Stimulated activated CD4-positive, alpha-beta T cell treated with anti-CD3 and anti-CD28 coated beads, Interleukin-4, amount 100 ng/mL, for 4 hours (primary cell): ENCODE measurements around the gene AIFM1.
"Not testable (repeated sequence)": the region's sequence is repeated elsewhere in the genome, so short reads cannot be mapped to it uniquely, and the experiment has no call there.

ENCODE experiments used
- DNase-seq, 2 experiments: peaks; one replicate each; pipeline ENCODE4 v3.0.0-alpha.2; 2020

Gene AIFM1

DNA sequence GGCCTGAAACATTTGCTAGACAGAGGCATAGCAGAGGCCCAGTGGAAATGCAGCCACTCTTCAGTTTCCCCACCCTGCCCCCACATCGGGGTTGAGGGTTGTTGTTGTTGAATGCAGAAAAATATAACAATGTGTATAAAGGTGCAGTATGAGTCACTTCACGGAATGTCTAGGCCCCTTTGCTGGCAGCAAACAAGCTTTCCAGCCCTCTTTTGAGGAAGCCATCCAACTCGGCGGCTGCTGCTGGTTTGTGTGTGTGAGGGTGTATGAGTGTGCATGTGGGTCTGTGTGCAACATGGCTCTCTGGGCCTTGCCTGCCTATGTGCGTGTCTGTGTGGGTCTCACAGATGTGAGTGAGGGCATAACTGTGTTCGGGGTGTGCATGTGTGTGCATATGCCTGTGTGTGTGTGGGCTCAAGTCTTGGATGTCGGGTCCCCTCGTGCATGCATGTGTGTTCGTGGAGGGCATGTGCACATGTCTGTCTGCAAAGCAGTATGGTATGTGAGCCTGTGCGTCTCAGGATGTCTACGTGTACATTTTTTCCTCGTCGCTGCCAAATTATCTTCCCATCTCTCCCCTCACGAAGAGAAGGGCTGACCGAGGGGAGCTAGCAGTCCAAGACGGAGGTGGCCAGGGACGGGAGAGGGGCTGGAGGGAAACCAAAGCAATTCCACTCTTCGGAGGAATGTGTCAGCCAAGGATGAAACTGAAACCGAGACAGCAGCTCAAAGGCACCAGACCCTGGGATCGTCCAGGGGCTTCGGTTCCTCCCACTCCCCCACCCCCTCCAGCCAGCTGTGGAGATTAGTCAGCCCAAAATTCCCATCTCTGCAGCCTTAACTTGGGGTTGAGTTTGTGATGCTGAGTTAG, 47.0 kb downstream of the AIFM1 start:
- no peak for DNase-seq

DNA sequence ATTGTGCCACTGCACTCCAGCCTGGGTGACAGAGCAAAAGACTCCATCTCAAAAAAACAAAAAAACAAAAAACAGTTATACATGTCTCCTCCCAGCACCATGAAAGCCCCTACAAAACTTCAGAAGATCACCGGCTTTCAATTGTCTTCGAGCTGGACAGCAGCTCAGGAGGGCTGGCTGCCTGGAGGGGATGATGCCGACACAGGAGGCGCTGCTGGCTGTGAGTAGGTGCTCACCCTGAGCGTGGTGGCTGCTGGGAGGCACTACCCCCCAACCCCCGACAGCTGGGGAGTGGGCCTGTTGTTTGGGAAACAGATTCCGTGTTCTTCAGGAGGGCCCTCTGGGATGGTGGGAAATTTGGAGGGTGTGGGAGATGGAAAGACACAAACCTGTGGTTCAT, 48.5 kb downstream of the AIFM1 start:
- no peak for DNase-seq

DNA sequence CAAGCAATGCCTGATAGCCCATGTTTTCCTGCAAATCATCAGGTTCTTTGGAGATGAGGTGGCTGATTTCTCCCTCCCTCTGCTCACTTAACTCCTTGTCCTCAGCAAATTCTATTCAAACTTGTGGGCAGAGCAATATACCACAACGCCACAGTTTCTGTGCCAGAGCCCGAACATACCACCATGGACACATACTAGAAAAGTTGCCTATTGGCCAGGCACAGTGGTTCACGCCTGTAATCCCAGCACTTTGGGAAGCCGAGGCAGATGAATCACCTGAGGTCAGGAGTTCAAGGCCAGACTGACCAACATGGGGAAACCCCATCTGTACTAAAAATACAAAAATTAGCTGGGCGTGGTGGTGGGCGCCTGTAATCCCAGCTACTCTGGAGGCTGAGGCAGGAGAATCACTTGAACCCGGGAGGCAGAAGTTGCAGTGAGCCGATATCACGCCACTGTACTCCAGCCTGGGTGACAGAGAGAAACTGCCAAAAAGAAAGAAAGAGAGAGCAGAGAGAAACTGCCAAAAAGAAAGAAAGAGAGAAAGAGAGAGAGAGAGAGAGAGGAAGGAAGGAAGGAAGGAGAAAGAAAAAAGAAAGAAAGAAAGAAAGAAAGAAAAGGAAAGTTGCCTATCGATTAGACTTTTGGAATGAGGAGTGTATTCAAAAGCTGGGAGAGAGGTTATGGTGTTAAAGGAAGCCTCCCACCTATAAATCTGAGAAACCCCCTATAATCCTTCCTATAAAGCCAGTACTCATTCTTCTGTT, 50.3 kb downstream of the AIFM1 start:
- DNase-seq, result not testable (repeated sequence)

DNA sequence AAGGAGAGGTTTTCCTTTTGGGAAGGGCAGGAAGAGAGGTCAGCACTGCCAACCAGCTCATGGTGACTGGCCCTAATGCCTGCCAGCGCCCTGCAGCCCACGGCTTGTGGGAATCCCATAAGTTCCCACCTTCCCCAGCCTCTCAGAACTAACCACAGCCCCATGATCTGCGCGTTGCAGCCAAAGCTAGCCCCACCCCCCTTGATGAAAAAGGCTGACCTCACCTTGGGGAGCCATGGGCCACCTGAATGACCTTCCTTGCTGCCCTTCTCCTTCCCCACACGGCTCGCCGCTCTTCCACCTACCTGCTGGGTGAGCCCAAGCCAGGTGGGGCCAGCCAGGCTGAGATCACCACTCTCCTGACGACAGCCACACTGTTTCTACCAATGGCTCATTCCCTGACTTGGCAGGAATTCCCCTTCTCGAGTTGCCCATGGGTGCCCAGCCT, 51.5 kb downstream of the AIFM1 start:
- no peak for DNase-seq

DNA sequence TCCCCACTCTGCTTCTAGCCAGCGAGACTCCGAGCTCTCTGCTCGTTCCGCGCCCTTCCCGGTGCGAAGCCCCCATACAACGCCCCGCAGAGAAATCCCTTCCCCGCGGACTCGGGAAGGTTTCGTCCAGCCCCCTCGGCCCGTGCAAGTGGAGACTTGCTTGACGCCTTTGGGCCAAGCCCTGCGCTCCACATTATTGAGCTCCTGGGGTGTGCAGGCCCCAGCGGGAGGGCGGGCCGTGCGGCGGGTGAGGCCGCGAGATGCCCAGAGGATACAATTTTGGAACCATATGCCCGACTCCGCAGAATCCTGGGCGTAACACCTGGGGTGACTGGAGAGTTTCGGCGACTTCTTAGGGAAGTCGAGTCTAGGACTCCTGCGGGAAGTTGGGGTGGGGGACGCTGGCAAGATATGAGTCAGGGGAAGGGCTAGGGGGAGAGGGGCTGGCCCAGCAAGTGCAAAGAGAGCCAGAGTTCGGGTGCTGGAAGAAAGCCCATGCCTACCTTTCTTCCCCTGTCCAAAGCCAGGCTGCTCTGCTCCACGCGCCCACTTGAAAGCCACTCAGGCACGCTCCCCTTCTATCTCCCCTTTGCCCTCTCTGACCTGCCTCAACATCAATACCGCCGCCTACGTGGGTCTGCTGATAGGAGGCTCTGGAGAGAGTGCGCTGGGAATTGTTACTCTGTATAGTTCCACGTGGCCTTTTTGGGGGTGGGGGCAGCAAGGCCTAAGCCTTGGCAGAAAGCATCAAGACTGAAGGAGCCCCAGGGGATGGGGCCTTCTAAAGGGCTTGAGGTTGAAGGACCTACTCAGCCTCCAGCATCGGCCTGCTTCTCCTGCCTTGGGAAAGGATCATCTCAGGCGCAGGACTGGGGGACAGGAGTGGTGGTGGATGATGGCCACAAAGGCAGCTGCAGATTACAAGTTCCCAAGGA, 54.2 kb downstream of the AIFM1 start:
- DNase-seq, result no peak

DNA sequence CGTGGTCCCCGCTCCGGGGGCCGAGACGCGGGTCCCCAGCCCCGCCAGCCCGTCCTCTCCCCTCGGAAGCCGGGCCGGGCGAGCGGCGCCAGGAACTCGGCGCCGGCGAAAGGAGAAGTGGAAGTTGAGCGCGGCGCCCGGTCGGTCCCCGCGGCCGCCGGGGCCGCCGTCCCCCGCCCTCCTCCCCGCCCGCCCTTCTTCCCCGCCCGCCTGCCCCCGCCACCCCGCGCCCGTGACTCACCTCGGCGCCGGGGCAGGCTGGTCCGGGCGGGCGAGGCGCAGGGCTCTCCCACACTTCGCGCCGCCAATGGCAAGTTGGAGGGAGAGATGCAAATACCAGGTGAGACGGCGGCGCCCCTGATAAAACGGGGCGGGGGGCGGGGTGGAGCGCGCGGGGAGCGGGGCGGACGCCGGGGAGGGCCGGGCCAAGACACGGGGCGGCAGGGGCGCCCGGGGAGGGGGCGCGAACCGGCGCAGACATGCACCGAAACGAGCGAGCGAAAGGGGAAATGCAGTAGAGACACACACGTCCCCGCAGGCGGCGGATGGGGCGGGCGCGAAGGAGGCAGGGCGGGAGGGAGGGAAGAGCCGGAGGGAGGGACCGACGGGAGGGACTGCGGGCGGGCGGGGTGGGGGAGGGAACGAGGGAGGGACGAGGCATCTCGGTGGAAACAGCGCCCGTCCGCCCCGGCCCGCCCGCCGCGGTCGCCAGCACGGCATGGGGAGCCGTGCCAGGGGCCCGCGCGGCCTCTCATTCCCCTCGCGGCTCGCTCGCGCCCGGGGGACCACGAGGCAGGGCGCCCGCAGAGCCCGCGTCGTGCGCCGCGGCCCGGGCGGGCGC, 55.0 kb downstream of the AIFM1 start, which contains the start of gene ELF4:
ELF4 (minus strand) TSS at position 119 of the 841 bp plus-strand sequence. CDS start 29,167 bp downstream, outside the sequence.
- peak; percentile 54 to 64 for DNase-seq

DNA sequence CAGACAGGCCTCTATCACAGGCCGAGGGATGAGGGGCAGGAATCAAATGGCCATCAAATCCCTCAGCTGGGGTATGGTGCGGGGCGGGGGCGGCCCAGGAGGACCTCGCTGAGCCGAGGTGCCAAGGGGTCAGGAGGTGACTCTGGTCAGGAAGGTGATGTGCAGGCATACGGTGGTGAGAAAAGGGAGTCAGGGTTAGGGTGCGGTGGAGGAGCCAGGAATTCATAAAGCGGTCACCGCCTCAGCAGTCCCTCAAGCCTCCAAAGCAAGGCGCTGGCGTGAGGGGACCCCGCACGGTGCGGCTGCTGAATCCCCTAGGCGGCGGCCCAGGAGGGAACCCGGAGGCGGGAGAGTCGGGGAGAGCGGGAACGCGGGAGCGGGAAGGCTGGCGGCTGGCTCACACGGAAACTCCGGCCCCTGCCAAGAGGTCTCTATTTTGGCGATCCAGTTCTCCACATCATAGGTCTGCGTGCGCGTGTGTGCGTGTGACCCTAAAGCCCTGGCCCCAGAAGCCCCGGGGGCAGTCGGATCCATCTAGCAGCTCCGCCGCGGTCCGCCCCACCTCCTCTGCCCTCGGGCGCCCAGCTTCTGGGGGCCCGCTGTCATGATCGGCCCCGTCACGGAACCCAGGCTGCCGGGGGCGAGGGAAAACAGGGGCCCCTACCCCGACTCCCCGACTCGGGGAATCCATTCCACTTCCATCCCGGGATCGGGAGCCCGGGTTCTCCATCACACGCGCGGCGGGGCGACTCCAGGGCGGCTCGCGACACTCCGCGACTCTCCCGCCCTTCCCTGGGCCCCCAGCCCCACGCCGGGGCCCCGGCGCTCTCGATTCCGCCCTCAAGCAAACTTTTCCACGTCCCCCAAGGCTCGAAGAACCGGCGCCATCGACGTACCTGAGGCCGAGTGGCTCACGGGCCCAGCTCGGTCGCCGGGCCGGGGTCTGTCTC, 55.9 kb downstream of the AIFM1 start:
- DNase-seq, result no peak

DNA sequence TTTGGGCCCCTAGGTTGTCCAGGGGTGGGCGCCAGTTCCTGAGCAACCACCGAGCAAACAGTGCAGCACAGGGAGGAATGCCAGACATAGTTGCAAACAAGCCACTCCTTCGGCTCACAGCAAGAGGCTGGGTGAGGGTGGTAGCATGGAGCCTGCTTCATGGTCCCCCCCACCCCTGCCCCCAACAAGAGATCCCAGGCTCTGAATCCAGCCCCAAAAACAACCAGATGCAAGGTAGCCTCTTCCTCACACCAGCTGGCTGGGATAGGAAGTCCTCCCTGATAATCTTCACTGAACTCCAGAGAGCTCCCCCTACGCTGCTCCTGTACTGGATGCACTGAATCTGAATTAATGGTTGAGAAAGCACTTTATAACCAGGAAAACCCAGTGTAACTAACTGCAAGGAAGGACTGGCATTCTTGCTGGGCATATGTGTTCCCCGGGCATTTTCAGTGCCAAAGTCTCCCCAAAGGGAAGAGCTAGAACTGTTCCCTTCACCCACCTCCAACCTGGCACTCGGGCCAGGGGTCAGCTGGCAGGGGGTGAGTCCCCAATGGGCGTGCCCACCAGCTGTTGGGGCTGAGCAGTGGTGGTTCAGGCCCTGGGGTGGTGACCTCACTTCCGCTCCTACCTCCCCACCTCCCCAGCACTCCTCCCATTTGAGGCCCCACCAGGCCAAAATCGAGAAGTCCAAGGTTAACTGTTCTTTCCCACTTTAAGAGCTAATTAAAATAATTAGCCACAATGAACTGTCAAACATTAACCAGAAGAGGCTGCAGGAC, 56.8 kb downstream of the AIFM1 start:
- DNase-seq, result peak in 1 of 2 experiments; percentile 25

DNA sequence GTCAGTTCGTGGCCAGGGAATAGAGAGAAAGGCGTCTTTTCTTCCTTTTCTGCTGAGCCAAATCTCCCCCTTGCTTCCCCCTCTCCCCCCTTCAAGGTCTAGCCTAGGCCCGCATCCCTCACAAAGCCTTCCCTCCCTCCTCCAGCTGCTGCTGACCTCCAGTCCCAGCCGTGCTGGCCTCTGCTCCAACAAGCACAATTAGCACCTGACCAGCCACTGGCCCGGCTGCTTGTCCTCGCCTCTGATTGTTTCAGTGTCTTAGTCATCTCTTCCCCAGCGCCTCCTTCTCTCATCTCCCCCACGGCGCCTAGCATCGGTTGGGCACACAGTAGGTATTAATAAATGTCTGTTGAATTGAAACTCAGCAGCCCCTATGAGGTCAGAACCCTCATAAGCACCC, 59.6 kb downstream of the AIFM1 start:
- no peak for DNase-seq

DNA sequence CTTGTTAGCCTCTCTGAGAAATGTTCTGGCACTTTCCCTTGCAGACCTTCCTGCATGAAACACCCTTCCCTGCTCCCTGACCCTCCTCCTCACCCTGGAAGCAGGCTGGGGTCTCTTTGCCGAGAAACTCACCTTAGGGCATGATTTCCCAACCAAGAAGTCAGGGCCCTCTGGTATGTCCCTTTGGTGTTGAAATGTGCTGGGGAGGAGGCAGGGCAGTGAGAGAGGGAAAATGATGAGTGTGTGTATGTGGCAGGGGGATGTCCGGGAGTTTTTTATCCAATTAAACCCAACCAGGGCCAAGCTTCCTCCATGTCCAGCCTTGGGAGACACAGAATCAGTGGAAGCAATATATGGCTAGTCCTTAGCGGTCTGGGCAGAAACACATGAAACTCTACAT, 60.4 kb downstream of the AIFM1 start:
- DNase-seq, result no peak

DNA sequence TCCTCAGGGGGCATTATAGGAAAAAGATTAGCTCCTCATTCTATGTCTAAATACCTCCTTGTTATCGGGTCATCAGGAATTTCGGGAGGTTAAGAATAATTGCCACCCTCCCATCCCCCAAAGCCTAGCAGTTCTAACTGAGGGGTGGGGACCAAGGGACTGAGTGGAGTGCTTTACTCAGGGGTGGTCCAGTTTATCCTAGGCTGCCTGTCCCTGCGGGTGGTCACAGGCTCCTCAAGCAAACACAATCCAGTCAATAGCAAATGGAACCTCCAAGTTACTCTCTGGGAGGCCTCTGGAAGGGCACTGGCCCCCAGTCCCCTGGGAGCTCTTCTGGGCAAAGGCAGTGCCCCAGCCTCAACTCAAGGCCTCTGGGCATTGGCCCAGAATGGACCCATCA, 62.0 kb downstream of the AIFM1 start:
- DNase-seq, result no peak

DNA sequence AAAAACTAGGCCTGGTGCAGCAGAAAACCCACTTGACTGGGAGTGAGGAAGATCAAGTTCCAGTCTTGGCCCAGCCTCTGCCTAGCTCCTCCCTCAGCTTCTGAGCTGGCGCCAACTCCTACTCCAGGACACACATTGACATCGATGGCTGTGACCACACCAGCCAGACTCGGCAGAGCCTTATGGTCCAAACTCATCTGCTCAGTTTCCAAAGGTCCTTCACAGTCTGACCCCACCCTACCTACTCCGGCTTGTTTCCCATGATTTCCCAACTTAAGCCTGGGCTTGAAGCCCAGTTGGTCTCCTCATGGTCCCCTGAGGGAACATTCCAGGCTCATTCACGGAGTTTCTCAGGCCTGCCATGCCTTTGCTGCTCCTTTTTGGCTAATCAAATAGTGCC, 65.5 kb downstream of the AIFM1 start:
- no peak for DNase-seq

DNA sequence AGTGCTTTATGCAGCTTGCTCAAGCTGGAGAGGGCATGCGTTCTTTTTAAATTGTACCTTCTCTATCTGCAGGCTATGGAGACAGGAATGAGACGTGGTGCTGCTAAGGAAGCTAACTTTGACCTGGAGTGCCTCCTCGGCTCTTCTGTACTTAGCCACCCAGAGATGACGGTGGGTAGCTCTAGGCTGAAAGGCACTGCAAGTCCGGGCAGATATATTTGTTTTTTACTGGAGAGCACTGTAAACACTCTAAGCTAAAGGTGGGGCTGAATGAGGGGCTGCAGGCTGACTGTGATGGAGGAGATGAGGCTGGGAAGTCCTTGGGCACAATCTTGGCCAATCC, 67.5 kb downstream of the AIFM1 start:
- no peak for DNase-seq

DNA sequence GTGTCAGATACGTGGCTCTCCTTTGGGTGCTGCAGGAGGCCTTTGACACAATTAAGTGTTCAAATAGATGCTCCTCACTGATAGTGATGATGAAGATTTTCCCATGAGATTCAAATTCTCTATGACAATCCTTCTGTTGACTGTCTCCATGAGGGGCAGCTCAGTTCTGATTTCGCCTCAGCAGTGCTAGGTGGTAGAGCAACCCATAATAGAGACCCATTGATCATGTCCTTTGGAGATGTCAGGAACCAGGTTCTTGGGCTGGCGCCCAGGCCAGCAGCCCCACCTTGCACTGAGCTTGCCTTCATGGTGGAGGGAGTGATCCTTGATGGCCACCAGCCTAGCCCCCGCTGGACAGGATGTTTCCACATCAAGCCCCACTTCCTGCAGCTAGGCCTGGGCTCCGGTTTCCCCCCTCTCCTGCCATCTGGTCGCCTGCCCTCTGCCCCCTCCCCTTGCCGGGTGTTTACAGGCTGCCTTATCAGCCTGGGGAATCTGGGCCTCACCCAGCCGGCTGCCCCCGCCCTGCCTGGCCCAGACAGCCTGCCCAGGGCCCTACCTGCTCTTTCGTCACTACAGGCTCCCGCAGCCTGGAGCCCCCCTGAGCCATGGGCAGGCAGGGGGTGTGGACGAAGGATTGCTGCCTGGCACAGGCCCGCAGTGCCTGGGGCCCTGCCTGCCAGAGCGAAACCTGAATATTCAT, 68.0 kb downstream of the AIFM1 start:
- DNase-seq, result no peak

DNA sequence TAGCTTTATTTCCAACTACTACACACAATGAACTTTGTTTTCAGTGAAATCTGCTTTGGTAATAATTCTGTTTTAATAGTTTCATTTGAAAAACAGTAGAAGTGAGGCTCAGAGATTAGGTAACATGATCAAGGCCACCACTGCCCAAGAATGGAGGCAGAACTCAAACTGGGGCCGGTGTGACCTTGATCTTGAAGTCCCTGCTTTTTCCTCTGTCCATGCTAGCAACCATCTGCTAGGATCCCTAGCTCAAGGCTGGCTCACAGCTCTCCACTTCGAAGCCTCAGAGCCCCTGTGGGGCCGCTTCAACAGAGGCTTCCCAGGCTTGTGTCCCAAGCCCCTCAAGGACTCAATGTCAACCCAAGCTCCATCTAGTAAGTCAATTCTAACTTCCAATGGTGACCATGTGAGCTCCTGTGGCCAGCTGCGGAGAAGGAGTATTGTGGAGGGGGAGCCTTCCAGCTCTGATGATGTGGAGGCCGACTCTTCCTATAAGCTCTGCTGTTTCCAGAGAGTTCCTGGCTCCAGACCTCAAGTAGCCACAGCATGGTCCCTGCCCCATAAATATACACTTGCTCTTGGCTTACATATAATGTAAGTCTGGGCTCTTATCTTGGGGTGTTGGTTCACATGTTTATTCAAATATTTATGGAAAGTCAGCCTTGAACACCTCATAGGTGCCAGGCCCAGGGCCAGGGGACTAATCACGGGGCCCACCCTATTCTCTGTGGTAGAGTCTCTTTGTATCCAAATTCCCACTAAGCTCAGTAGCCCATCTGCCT, 70.2 kb downstream of the AIFM1 start:
- no peak for DNase-seq

DNA sequence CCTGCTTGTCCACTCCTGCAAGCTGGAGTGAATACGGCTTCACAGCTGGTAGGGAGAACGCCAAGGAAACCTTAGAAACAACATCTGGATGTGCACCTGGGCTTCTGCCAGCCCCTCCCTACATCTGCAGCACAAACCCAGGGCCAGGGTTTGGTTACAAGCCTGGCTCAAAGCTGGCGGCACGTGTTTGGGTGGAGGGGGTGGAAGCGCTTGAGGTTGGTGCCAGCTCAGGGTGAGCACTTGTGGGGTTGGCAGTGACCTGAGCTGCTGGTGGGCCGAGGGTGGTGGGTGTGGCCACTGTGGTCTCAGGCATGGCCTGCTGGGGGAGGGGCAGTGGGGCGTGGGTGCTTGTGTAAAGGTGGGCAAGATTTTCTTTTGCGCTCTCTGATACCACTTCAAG, 70.9 kb downstream of the AIFM1 start:
- DNase-seq, result no peak

DNA sequence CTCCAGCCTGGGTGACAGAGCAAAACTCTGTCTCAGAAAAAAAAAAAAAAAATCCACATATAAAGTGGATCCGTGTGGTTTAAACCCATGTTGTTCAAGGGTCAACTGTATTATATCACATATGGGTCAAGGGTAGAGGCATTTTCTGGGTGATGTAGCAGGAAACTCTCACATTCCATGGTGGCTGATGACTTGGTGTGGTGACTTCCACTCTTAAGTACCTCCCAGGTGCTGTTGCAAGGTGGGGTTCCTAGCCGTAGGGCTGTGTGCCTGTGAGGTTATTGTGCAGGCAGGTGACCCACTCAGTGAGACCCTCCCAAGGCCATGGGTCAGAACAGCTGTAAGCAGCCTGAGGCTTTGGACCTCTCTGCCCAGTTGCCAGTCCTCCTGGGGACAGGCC, 72.4 kb downstream of the AIFM1 start:
- no peak for DNase-seq

DNA sequence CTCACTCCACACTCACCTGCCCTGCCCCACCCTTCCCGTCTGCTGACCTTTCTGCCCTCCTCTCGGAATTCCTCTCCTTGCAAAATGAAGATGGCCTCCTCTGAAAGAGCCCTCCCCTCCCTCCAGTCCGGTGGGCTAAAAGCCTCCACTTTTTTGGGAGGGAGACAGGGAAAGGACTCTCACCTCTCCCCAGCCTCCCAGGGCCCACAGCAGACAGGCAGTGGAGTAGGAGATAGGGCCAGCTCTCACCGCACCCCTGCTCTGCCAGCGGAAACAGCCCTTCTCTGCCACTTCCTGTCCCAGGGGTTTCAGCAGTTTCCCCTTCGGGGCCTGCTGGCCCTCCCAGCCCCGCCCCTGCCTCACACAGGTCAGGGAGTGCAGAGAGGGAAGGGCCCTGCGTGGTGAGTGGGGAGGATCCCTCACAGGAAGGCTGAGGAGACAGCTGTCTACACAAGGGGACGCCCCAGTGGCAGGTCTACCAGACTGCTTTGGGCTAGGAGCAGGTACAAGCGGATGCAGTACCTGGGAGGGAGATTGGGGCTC, 73.6 kb downstream of the AIFM1 start:
- peak; percentile 60 to 76 for DNase-seq
